HG03439 (cell line): ENCODE results near the gene NPTX1.

ENCODE experiments used
- ATAC-seq: cut with Tn5 transposase; IDR thresholded peaks from one replicate; pipeline ENCODE4 v1.9.1; 2021; ENCODE audit warnings: mild to moderate bottlenecking, moderate library complexity; ENCODE audit not compliant: unreplicated experiment

The NPTX1 gene

GRCh38 chr17:80503921-80504320 is 27.5 kb upstream of the NPTX1 start:
- ATAC-seq, result no peak

- no peak for ATAC-seq
Measured at GRCh38 chr17:80503031-80503430, 26.6 kb upstream of the NPTX1 start.

- no peak for ATAC-seq
Measured at GRCh38 chr17:80502578-80502877, 26.1 kb upstream of the NPTX1 start.

- no peak for ATAC-seq
Measured at GRCh38 chr17:80501741-80502577, 25.6 kb upstream of the NPTX1 start.

GRCh38 chr17:80499961-80500665 is 23.7 kb upstream of the NPTX1 start:
- no peak for ATAC-seq

- no peak for ATAC-seq
Measured at GRCh38 chr17:80499560-80499959, 23.2 kb upstream of the NPTX1 start.

- ATAC-seq, result no peak
Measured at GRCh38 chr17:80498920-80499410, 22.6 kb upstream of the NPTX1 start.

GRCh38 chr17:80498242-80498919 is 22.0 kb upstream of the NPTX1 start:
- no peak for ATAC-seq

GRCh38 chr17:80497726-80498241 is 21.4 kb upstream of the NPTX1 start:
- ATAC-seq, result no peak

GRCh38 chr17:80494547-80494946 is 18.1 kb upstream of the NPTX1 start:
- ATAC-seq, result no peak

GRCh38 chr17:80492343-80493136 is 16.1 kb upstream of the NPTX1 start:
- ATAC-seq, result no peak

- no peak for ATAC-seq
Measured at GRCh38 chr17:80491478-80492342, 15.3 kb upstream of the NPTX1 start.

- no peak for ATAC-seq
Measured at GRCh38 chr17:80487511-80487910, 11.1 kb upstream of the NPTX1 start.

GRCh38 chr17:80486692-80487091 is 10.3 kb upstream of the NPTX1 start:
- no peak for ATAC-seq

GRCh38 chr17:80485846-80486245 is 9.4 kb upstream of the NPTX1 start:
- ATAC-seq, result no peak

- ATAC-seq, result no peak
Measured at GRCh38 chr17:80482555-80483308, 6.3 kb upstream of the NPTX1 start.

GRCh38 chr17:80482058-80482318 is 5.6 kb upstream of the NPTX1 start:
- ATAC-seq, result no peak

- ATAC-seq, result no peak
Measured at GRCh38 chr17:80481284-80482057, 5.1 kb upstream of the NPTX1 start.

- no peak for ATAC-seq
Measured at GRCh38 chr17:80480248-80480647, 3.8 kb upstream of the NPTX1 start.
